ENCODE results near the gene UNC13B. TPM values are rescaled to one million over a fixed set of nuclear protein-coding genes. Genes with fewer than 3 reads are reported as not detected.
"Not testable (repeated sequence)": the region's sequence is repeated elsewhere in the genome, so short reads cannot be mapped to it uniquely, and the experiment has no call there.

The UNC13B gene
- total RNA-seq, 2 donors from 2014 or later: 1.00 to 1.1 TPM

- no peak overlapping the region for H3K4me3 Mint-ChIP-seq
- peaks cover 3% of the 10 kb centered on the region for H3K9me3 Mint-ChIP-seq
- H3K4me1 Mint-ChIP-seq (ENCODE audit: low read depth in 2 of 2): no peaks in the 10 kb centered on the region
- peaks cover 19 to 50% of the 10 kb centered on the region in 2 donors for H3K27me3 Mint-ChIP-seq
- H3K27ac Mint-ChIP-seq: no peak overlapping the region
- H3K36me3 Mint-ChIP-seq: no peaks in the 10 kb centered on the region
- ATAC-seq (peak in 1 of 2 donors; percentile 57), DNase-seq (ENCODE audit: low spot score) (no peak)
Measured at GRCh38 chr9:35225677-35226076, 63.9 kb downstream of the UNC13B start.

DNA sequence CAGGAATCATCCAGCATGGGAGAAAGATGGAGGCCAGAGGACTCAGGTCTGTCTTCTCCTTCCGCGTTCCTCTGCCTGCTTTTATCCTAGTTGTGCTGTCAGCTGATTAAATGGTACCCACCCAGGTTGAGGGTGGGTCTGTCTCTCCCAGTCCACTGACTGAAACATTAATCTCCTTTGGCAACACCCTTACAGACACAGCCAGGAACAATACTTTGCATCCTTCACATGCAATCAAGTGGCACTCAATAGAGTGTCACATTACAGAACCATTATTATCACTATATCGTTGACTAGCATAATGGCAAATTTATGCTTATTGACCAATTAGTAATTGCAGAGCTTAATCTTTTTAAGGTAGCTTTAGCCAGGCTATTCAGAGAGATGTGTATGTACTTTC is 64.8 kb downstream of the UNC13B start:
- H3K27me3 Mint-ChIP-seq: peaks cover 14 to 44% of the 10 kb centered on the region in 2 donors
- DNase-seq (ENCODE audit: low spot score): no peak
- no peaks in the 10 kb centered on the region for H3K36me3 Mint-ChIP-seq
- H3K4me1 Mint-ChIP-seq (ENCODE audit: low read depth in 2 of 2): no peaks in the 10 kb centered on the region
- H3K4me3 Mint-ChIP-seq: no peak overlapping the region
- H3K9me3 Mint-ChIP-seq: peaks cover 3% of the 10 kb centered on the region
- no peak for ATAC-seq
- H3K27ac Mint-ChIP-seq: no peak overlapping the region

- no peak for ATAC-seq
- no peaks in the 10 kb centered on the region for H3K36me3 Mint-ChIP-seq
- no peaks in the 10 kb centered on the region for H3K4me1 Mint-ChIP-seq (ENCODE audit: low read depth in 2 of 2)
- peaks cover 14 to 48% of the 10 kb centered on the region in 2 donors for H3K27me3 Mint-ChIP-seq
- H3K4me3 Mint-ChIP-seq: no peak overlapping the region
- no peak for DNase-seq (ENCODE audit: low spot score)
- H3K27ac Mint-ChIP-seq: no peak overlapping the region
- peaks cover 3% of the 10 kb centered on the region for H3K9me3 Mint-ChIP-seq
Measured at GRCh38 chr9:35227284-35227683, 65.5 kb downstream of the UNC13B start.

DNA sequence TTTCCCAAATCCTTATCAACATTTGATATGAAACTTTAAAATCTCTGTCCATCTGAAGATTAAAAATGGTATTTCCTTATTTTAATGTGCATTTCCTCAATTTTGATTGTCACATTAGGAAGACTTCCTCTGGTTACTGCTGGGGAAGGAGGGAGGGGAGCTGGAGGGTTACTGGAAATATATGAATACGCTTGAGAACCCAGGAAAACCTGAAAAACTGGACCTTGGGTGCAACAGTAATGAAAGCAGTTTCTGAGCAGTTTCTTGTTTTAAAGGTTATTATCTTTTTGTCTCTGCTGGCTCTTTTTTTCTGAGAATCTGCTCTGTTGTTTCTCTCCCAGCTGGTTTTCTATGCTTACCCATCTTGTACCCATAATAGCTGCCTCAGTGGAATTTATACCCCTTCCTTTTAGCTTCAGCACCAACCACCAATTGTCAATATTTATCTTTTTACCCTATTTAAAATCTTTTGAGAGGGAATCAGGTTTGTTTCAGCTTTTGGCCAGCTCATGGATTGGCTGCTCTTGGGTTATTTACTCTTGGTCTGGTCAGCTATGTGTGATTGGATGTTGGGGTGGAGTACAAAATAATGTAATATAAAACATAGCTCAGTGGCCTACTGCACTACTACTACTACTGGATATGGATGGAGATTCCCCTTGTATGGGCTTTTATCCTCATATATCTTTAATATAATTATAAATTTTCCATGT is 67.4 kb downstream of the UNC13B start:
- H3K27ac Mint-ChIP-seq: no peak overlapping the region
- no peak for ATAC-seq
- no peak for DNase-seq (ENCODE audit: low spot score)
- no peaks in the 10 kb centered on the region for H3K36me3 Mint-ChIP-seq
- peaks cover 15 to 38% of the 10 kb centered on the region in 2 donors for H3K27me3 Mint-ChIP-seq
- no peaks in the 10 kb centered on the region for H3K4me1 Mint-ChIP-seq (ENCODE audit: low read depth in 2 of 2)
- H3K4me3 Mint-ChIP-seq: no peak overlapping the region
- H3K9me3 Mint-ChIP-seq: no peaks in the 10 kb centered on the region

GRCh38 chr9:35229779-35230143 is 68.0 kb downstream of the UNC13B start:
- Mint-ChIP-seq H3K9me3 (no peaks in the 10 kb centered on the region), H3K27ac (no peak overlapping the region), H3K27me3 (peaks cover 15 to 32% of the 10 kb centered on the region in 2 donors), H3K4me1 (ENCODE audit: low read depth in 2 of 2) (no peaks in the 10 kb centered on the region), H3K4me3 (no peak overlapping the region), H3K36me3 (no peaks in the 10 kb centered on the region)
- ATAC-seq (no peak), DNase-seq (ENCODE audit: low spot score) (no peak)

DNA sequence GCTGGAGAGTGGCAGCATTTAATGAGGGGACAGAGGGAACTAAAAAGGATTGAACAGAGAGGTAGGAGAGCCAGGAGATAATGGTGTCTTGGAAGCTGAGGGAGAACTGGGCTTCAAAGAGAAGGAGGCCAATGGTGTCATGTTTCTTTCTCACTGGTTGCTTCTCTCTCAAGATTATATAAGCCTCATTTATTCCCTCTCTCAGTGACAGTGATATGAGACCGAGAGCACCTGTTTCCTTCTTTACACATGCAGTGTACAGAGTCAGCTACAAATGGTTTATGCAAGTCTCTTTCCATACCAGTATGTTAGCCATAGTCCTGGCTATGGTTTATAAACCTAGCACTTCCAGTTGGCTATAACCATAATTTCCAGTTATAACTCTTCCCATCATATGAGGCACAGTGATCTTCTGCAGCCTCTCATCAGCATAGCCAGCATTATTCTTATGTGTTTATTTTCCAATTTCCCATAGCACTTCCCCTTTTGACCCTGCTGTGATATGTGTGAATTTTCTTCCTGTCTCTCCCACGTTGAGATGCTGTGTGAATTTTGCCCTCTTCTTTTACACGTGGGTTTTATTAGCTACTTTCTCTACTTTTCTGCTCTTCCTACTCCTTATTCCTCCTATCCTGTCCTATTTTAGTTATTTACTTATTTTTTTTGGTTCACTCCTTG is 71.2 kb downstream of the UNC13B start:
- Mint-ChIP-seq H3K4me3 (no peak overlapping the region), H3K27ac (no peak overlapping the region), H3K36me3 (no peaks in the 10 kb centered on the region), H3K9me3 (no peaks in the 10 kb centered on the region), H3K27me3 (peaks cover 11 to 27% of the 10 kb centered on the region in 2 donors), H3K4me1 (ENCODE audit: low read depth in 2 of 2) (no peaks in the 10 kb centered on the region)
- no peak for DNase-seq (ENCODE audit: low spot score)
- no peak for ATAC-seq

GRCh38 chr9:35236692-35237091 is 74.9 kb downstream of the UNC13B start:
- no peaks in the 10 kb centered on the region for H3K9me3 Mint-ChIP-seq
- H3K27ac Mint-ChIP-seq: no peak overlapping the region
- DNase-seq (ENCODE audit: low spot score) (no peak), ATAC-seq (peak in 1 of 2 donors; percentile 9)
- H3K36me3 Mint-ChIP-seq: no peaks in the 10 kb centered on the region
- H3K4me3 Mint-ChIP-seq: no peak overlapping the region
- H3K27me3 Mint-ChIP-seq: peaks cover 16 to 31% of the 10 kb centered on the region in 2 donors
- no peaks in the 10 kb centered on the region for H3K4me1 Mint-ChIP-seq (ENCODE audit: low read depth in 2 of 2)

DNA sequence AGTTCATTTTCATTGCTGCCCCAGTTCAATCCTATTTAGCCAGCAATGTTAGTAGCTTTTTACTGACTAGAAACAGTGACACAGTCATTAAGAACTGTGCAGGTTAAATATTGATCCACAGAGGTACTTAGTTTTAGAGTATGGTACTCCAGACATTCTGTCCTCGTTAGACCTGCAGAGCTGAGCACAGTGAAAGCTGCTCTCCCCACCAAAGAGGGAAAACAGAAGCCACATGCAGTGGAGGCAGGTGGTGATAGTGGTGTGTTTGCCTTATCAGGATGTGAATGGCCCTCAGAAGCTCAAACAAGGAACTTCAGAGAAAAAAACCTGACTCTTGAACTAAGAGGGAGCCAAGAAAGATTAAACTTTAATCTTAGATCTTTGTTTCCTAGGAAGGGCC is 75.5 kb downstream of the UNC13B start:
- no peak overlapping the region for H3K4me3 Mint-ChIP-seq
- H3K27ac Mint-ChIP-seq: no peak overlapping the region
- H3K9me3 Mint-ChIP-seq: no peaks in the 10 kb centered on the region
- peaks cover 19 to 27% of the 10 kb centered on the region in 2 donors for H3K27me3 Mint-ChIP-seq
- DNase-seq (ENCODE audit: low spot score): no peak
- ATAC-seq: no peak
- no peaks in the 10 kb centered on the region for H3K36me3 Mint-ChIP-seq
- H3K4me1 Mint-ChIP-seq (ENCODE audit: low read depth in 2 of 2): no peaks in the 10 kb centered on the region

DNA sequence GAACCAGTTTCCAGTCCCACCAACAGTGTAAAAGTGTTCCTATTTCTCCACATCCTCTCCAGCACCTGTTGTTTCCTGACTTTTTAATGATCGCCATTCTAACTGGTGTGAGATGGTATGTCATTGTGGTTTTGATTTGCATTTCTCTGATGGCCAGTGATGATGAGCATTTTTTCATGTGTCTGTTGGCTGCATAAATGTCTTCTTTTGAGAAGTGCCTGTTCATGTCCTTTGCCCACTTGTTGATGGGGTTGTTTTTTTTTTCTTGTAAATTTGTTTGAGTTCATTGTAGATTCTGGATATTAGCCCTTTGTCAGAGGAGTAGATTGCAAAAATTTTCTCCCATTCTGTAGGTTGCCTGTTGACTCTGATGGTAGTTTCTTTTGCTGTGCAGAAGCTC is 84.1 kb downstream of the UNC13B start:
- H3K27ac Mint-ChIP-seq; ATAC-seq; H3K36me3 Mint-ChIP-seq; DNase-seq (ENCODE audit: low spot score); H3K4me1 Mint-ChIP-seq (ENCODE audit: low read depth in 2 of 2); H3K4me3 Mint-ChIP-seq; H3K9me3 Mint-ChIP-seq: not testable (repeated sequence)
- peaks cover 43 to 56% of the 10 kb centered on the region in 2 donors for H3K27me3 Mint-ChIP-seq

DNA sequence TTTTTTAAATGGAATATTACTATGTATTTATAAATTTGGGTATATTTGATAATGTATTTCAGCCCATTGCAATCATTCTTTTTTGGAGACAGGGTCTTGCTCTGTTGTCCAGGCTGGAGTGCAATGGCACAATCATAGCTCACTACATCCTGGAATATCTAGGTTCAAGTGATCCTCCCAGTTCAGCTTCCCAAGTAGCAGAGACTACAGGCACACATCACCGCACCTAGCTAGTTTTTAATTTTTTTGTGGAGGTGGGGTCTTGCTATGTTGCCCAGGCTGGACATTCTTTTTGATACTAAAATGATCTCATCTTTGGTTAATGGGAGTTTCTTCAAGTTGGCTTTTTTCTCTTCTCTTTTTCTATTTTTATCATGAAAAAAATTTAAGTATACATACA is 91.3 kb downstream of the UNC13B start:
- Mint-ChIP-seq H3K27ac (no peak overlapping the region), H3K4me3 (no peak overlapping the region), H3K36me3 (peaks cover 5% of the 10 kb centered on the region), H3K27me3 (peaks cover 21 to 30% of the 10 kb centered on the region in 2 donors), H3K4me1 (ENCODE audit: low read depth in 2 of 2) (no peaks in the 10 kb centered on the region), H3K9me3 (no peaks in the 10 kb centered on the region)
- no peak for ATAC-seq
- DNase-seq (ENCODE audit: low spot score): no peak

- Mint-ChIP-seq H3K36me3 (no peaks in the 10 kb centered on the region), H3K9me3 (no peaks in the 10 kb centered on the region), H3K4me1 (ENCODE audit: low read depth in 2 of 2) (no peaks in the 10 kb centered on the region), H3K4me3 (no peak overlapping the region), H3K27ac (no peak overlapping the region), H3K27me3 (peaks cover 12 to 19% of the 10 kb centered on the region in 2 donors)
- no peak for DNase-seq (ENCODE audit: low spot score)
- no peak for ATAC-seq
Measured at GRCh38 chr9:35254237-35254636, 92.4 kb downstream of the UNC13B start.

DNA sequence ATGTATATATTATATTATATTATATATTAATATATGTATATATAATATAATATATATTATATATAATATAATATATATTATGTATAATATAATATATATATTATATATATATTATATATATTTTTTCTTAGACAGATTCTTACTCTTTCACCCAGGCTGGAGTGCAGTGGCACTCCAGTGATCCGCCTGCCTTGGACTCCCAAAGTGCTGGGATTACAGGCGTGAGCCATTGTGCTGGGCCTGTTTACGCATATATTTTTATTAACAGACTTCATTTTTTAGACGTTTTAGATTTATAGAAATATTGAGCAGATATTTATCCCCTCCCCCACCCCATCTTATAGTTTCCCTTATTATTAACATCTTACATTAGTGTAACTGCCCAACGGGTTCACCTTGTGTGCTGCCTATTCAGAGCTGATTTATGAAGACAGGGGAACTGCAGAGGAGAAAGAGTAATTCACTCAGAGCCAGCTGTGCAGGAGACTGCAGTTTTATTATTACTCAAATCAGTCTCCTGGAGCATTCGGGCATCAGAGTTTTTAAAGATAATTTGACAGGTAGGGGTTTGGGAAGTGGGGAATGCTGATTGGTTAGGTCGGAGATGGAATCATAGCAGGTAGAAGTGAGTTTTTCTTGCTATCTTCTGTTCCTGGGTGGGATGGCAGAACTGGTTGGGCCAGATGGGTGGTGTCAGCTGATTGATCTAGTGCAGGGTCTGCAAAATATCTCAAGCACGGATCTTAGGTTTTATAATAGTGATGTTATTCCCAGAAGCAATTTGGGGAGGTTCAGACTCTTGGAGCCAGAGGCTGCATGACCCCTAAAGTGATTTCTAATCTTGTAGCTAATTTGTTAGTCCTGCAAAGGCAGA is 93.4 kb downstream of the UNC13B start:
- H3K36me3 Mint-ChIP-seq: no peaks in the 10 kb centered on the region
- H3K4me1 Mint-ChIP-seq (ENCODE audit: low read depth in 2 of 2): no peaks in the 10 kb centered on the region
- H3K9me3 Mint-ChIP-seq: no peaks in the 10 kb centered on the region
- DNase-seq (ENCODE audit: low spot score): no peak
- peaks cover 6 to 9% of the 10 kb centered on the region in 2 donors for H3K27me3 Mint-ChIP-seq
- no peak overlapping the region for H3K4me3 Mint-ChIP-seq
- ATAC-seq: no peak
- no peak overlapping the region for H3K27ac Mint-ChIP-seq

- H3K4me3 Mint-ChIP-seq: no peak overlapping the region
- H3K36me3 Mint-ChIP-seq: no peaks in the 10 kb centered on the region
- ATAC-seq (no peak), DNase-seq (ENCODE audit: low spot score) (no peak)
- no peaks in the 10 kb centered on the region for H3K4me1 Mint-ChIP-seq (ENCODE audit: low read depth in 2 of 2)
- no peak overlapping the region for H3K27ac Mint-ChIP-seq
- H3K9me3 Mint-ChIP-seq: no peaks in the 10 kb centered on the region
- peaks cover 5 to 8% of the 10 kb centered on the region in 2 donors for H3K27me3 Mint-ChIP-seq
Measured at GRCh38 chr9:35257986-35258659, 96.3 kb downstream of the UNC13B start.
